Measurements from ENCODE around the gene TJP1.
"Not testable (repeated sequence)": the region's sequence is repeated elsewhere in the genome, so short reads cannot be mapped to it uniquely, and the experiment has no call there.

The TJP1 gene

DNA sequence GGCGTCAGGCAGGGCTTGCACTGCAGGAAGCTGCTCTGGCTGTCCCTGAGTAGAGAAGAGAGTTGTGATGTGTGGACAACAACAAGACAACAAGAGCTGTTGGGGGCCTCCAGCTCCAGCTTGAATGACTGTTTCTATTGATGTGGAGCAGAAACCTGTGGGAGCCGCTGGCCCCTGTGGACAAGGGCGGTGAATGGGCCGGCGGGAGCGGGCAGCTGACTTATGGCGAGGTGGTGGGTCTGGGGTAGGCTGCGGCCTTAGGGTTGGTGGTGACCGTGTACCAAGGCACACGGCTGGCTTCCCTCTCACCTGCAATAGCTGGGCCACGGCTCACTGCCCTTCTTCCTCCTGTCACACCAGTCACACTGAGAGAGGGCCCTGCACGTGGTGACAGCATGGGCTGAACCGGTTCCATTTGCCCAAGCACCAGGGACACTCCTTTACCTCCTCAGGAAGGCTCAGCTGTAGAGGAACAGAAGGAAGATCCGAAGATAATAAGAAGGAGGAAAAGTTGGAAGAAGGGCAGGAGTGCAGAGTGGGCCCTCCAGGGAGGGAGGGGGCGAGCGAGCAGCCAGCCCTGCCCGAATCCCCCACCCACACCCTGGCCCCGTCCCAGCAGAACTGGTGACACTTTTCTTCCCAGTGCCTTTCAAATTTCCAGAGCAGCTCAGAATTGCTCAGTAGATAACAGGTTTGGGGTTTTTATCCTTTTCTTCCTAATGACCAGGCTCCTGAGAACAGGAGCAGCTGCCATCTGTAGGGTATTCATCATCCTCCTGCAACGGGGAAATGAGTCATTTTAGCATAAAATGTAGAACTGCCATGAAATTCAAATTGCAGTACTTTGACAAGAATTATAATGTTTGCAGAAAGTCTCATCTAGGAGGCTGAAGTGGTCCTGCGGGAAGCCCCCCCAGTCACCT lies 136.9 kb downstream of the TJP1 start:
- in situ Hi-C loops (cut with MboI; ENCODE audit: low sequenced_read_pairs): no loop called here

DNA sequence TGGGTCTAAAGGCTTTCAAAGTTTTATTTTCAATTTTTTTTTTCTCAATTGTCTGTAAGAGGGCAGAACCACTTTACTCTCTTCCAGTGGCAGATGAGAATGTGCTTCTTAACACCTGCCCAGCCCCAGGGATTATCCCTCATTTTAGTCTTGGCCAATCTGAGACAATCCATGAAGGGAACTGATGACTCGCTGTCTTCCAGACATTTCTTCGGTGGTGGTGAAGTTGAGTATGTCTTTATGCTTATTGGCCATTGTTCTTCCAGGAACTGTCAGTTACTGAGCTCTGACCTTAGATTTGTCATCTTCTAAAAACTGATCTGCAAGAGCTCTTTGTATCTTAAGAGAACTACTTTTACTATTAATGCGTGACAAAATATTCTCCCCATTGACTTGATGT lies 139.5 kb downstream of the TJP1 start:
- in situ Hi-C loops (cut with MboI; ENCODE audit: low sequenced_read_pairs): no loop called here

DNA sequence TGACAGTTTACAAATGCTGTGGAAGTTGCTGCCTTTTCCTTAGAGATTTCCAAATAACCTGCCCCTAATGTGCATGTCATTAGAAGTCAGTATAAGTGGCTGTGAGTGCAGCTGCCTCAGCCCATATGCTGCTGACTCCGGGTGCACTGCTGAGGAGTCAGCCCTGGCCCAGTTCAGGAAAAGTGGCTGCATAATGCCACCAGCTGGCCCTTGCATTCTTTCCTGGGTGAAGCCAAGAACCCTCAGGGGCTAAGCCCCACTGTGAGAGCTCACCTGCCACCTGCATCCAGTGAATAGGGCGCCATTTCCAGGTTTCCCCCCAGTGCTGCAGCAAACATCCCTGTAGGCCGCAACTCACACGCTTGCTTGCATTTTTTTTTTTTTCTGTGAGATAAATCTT lies 139.9 kb downstream of the TJP1 start:
- in situ Hi-C loops (cut with MboI; ENCODE audit: low sequenced_read_pairs): no loop called here

DNA sequence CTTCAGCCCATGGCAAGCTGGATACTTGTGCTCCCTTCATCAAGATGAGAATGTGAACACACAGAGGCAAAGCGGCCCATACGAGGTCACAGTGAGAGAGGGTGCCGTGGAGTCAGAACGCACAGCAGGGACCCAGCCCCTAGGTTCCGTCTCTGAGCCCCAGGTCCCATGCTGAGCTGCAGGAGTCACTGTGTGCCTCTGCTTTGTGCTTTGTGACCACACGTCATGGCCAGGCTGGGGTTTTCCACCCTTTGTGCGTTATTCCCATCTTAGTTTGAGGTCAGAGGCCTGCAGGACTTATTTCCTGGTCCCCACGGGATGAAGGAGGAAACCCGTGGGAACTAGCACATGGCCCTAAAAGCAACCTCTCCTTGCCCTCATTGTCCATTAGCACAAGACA lies 140.3 kb downstream of the TJP1 start:
- in situ Hi-C loops (cut with MboI; ENCODE audit: low sequenced_read_pairs): no loop called here

- in situ Hi-C loops (cut with MboI; ENCODE audit: low sequenced_read_pairs): no loop called here
These were observed 141.0 kb downstream of the TJP1 start for GRCh38 chr15:29681166-29681845.

DNA sequence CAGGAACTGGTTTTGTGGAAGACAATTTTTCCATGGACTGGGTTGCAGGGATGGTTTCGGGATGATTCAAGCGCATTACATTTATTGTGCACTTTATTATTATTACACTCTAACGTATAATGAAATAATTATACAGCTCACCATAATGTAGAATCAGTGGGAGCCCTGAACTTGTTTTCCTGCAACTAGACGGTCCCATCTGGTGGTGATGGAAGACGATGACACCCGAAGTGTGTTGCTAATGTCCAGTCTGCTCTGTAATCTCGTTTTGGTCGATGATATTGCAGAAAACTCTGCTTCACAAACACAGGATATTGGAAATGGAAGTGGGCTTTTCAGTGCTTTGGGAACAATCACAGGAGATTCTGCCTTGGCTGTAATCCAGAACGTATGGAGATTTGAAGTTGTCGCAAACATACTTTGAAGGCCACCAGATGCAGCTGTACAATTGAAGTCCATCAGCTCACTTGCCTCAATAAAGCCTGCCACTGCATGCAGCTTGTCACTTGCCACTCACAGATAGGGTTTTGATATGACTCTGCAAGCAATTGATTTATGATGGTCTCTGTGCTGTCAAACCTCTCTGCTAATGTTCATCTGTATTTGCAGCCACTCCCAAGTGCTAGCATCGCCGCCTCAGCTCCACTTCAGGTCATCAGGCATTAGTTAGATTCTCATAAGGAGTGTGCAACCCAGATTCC lies 141.7 kb downstream of the TJP1 start:
- in situ Hi-C loops (cut with MboI; ENCODE audit: low sequenced_read_pairs): no loop called here

DNA sequence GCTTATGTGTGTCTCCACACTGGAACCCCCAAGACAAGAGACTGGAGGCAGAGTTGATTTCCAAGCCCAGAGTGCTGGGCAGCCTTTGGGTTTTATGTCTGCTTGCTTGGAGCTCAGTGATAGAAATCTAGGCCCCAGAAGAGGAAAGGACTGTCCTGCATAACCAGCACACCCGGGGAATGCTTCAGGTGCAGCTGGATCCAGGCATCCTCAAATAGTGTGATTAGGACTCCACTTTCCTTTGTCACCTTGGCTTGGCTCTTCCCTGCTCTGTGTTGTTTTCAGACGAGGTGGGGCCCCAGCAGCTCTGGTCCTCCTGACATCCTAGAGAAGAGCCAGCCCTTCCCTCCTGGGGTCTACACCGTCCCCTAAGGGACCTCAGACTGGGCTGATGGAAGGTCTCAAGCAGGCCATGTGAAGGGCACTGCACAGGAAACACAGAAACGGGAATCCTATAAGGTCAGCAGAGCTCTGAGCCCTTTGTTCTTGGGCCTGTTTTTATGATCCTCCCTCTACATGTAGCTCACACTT lies 143.7 kb downstream of the TJP1 start:
- in situ Hi-C loops (cut with MboI; ENCODE audit: low sequenced_read_pairs): no loop called here

- in situ Hi-C loops (cut with MboI; ENCODE audit: low sequenced_read_pairs): no loop called here
These were observed 144.3 kb downstream of the TJP1 start for GRCh38 chr15:29677871-29678461.

DNA sequence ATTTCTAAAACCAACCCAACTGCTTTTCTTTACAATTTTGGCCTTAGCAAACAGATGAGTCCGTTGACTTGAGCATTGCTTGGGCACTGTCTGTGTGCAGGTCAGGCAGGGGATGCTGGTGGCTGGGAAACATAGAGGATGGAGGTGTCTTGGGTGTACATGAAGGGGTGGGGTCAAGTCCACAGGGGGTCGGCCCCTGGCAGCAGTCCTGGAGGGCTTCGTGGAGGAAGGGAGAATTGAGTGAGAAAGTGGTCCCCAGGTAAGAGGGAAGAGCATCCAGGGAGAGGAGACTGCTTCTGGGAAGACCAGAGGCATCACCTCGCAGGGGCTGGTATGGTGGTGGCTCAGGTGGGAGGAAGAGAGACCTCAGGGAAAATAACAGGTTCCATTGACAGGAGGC lies 144.8 kb downstream of the TJP1 start:
- in situ Hi-C loops (cut with MboI; ENCODE audit: low sequenced_read_pairs): no loop called here

DNA sequence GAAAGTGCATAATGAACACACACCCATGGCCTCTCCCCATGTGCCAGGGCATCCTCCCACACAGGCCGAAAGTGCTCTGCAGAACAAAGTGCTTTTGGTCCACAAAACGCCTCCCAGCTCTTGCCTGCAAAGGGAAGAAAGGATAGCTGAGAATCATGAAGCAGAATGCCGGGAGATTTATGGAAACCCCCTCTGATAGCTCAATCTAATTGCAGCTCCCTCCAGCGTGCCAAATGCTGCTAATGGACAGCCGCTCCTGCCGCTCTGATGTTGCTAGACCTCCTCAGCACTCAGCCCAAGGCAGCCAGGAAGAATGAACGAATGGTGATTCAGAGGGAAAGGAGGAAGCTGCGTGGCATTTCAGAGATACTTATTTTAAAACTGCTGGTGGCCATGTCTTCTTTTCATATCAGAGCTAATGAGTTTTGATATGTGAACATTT lies 145.3 kb downstream of the TJP1 start:
- in situ Hi-C loops (cut with MboI; ENCODE audit: low sequenced_read_pairs): no loop called here

GRCh38 chr15:29676374-29676960 lies 145.8 kb downstream of the TJP1 start:
- in situ Hi-C loops (cut with MboI; ENCODE audit: low sequenced_read_pairs): not testable (repeated sequence)

DNA sequence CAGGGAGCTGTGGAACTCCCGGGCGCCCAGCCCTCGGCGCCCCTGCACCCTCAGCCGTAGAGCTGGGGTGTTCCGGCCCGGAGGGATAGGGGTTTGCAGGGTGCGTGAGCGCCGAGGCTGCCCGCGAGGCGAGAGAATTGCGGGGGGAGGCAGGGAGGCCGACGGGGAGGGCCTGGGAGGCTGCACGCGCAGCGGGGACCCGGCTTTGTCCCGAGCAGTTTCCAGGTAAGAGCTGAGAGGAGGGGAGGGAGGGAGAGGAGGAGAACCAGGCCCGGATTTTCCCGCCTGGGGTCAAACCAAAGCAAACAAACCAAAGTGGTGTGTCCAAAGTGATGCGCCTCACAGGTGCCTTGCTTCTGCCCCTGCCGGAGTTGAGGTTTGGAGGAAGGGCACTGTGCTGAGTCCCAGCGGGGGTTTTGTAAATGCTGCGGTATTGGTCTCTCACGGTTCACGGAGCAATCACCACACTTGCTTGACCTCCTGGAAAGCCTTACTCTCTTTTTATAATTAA lies 146.4 kb downstream of the TJP1 start:
- in situ Hi-C loops (cut with MboI; ENCODE audit: low sequenced_read_pairs): no loop called here

- in situ Hi-C loops (cut with MboI; ENCODE audit: low sequenced_read_pairs): no loop called here
These were observed 147.4 kb downstream of the TJP1 start for GRCh38 chr15:29674661-29675533.

DNA sequence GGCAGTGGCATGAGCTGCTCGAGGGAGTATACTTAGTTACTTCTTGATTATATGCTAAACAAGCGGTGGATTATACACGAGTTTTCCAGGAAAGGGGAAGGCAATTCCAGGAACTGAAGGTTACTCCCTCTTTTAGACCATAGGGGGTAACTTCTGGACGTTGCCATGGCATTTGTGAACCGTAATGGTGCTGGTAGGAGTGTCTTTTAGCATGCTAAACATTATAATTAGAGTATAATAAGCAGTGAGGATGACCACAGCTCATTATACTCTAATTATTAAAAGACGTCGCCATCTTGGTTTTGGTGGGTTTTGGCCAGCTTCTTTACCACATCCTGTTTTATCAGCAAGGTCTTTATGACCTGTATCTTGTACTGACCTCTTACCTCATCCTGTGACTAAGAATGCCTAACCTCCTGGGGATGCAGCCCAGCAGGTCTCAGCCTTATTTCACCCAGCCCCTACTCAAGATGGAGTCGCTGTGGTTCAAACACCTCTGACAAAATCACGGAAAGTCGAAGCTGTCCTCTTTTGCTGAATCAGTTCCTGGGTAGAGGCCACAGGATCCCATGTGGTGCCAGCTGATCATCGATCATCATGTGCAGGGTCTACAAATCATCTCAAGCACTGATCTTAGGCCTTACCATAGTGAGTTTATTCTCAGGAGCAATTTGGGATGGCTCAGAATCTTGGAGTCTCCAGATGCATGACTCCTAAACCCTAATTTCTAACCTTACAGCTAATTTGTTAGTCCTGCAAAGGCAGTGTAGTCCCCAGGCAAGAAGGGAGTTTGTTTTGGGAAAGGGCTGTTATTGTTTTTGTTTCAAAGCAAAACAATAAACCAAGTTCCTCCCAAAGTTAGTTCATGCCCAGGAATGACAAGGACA lies 149.1 kb downstream of the TJP1 start:
- in situ Hi-C loops (cut with MboI; ENCODE audit: low sequenced_read_pairs): no loop called here

GRCh38 chr15:29672446-29672845 lies 149.8 kb downstream of the TJP1 start:
- in situ Hi-C loops (cut with MboI; ENCODE audit: low sequenced_read_pairs): no loop called here

DNA sequence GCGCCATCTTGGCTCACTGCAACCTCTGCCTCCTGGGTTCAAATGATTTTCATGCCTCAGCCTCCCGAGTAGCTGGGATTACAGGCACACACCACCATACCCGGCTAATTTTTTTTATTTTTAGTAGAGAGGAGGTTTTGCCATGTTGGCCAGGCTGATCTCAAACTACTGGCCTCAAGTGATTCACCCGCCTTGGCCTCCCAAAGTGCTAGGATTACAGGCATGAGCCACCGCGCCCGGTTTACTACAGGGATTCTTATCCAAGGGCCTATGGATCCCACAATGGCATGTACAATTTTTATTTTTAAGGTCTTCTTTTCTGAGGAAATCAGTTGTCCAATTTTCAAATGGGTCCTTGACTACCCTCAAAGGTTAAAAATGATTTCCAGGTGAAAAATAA lies 150.2 kb downstream of the TJP1 start:
- in situ Hi-C loops (cut with MboI; ENCODE audit: low sequenced_read_pairs): not testable (repeated sequence)

DNA sequence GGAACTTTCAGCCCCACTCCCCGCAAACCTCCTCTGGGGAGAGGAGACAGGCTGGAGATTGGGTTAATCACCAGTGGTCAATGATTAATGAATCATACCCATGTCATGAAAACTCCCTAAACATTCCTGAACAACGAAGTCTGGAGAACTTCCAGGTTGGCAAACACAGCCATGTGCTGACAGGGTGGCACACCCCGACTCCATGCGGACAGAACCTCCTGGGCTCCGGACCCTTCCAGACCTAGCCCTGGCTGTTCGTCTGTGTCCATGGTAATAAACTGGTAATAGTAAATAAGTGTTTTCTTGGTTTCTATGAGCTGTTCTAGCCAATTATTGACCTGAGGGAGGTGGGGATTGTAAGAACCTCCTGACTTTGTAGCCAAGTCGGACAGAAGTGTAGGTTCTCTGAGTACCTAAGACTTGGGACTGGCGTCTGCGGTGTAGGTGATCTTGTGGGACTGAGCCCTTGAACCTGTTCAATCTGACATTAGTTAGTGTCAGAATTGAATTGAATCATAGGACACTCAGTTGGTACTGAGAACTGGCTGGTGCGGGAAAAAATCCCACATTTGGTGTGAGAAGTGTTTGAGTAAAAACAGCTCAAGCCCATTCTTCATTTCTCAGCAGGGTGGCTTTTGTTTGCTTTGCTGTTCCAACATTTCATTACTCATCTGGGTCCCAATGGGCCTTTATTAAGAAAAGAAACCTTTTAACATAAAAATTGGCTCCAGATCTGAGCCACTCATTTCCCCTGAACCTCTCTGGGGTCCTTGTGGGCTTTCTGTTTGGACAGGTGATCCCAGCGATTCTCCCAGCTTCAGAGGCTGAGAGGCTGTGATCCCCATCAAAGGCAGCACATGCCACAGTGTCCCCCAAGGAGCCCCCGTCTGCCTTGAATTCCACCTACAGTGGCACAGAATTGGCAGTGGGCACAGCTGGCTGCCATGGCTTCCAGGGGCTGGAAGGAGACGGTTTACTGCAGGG lies 151.0 kb downstream of the TJP1 start:
- in situ Hi-C loops (cut with MboI; ENCODE audit: low sequenced_read_pairs): no loop called here
